Gastrocnemius medialis (tissue), 4 donors: ENCODE data around the gene FGFRL1.

ENCODE experiments used
- CTCF ChIP-seq, 5 experiments: fragments of 450-650 bp in 3 of 5; fragments of 200-600 bp in 2 of 5; sonication (generic) in 2 of 5; IDR thresholded peaks in 4 of 5; conservative IDR thresholded peaks in 1 of 5; 1 replicate in 4 of 5; 2 replicates in 1 of 5; pipeline ENCODE4 v1.5.1; 2016 to 2019; ENCODE audit warnings: antibody characterized with exemption in 5 of 5, mild to moderate bottlenecking in 3 of 5, moderate library complexity in 3 of 5
- POLR2A ChIP-seq, 2 donors: fragments of 450-650 bp; IDR thresholded peaks; one replicate each; pipeline ENCODE4 v1.6.1; 2017; ENCODE audit warnings: antibody characterized with exemption in 2 of 2, mild to moderate bottlenecking in 2 of 2, moderate library complexity in 2 of 2

- TF ChIP-seq CTCF (IDR thresholded peaks at IDR 0.05 in 4 of 5, conservative IDR thresholded peaks at IDR 0.05 in 1 of 5) (peak in 4 of 5 experiments; percentile 9 to 31 (median 20)), POLR2A (IDR thresholded peaks at IDR 0.05) (peak in 1 of 2 donors; percentile 25)
Measured at GRCh38 chr4:1009542-1010394, 1.7 kb upstream of the FGFRL1 start.
